Liver (tissue), 9 donors: ENCODE measurements around the gene MRPS30. TPM values are rescaled to one million over a fixed set of nuclear protein-coding genes. Genes with fewer than 3 reads are reported as not detected.
A peak's percentile ranks its signal among the peaks of the same experiment; 100 is the strongest.

Experiments
- DNase-seq: peaks from one replicate; pipeline ENCODE4 v3.0.0-alpha.2; 2017; ENCODE audit warnings: low spot score
- H3K27ac ChIP-seq, 2 donors: one replicate each; pipeline ENCODE4 v1.7.0; 2013; ENCODE audit warnings: inconsistent platforms in 2 of 2, low read length in 2 of 2, control low read depth in 1 of 2, low read depth in 1 of 2, mild to moderate bottlenecking in 1 of 2
- H3K27me3 ChIP-seq, 4 donors: one replicate each; pipeline versions ENCODE4 v1.6.1 to v1.7.0; 2013; ENCODE audit warnings: low read length in 3 of 4, inconsistent platforms in 1 of 4, mild to moderate bottlenecking in 1 of 4, moderate library complexity in 1 of 4; ENCODE audit not compliant: control insufficient read depth in 4 of 4, insufficient read depth in 4 of 4
- H3K36me3 ChIP-seq, 4 donors: one replicate each; pipeline versions ENCODE4 v1.6.1 to v1.7.0; 2013; ENCODE audit warnings: low read length in 3 of 4, mild to moderate bottlenecking in 3 of 4, low read depth in 1 of 4, moderate library complexity in 1 of 4; ENCODE audit not compliant: control insufficient read depth in 4 of 4, insufficient read depth in 3 of 4
- H3K4me1 ChIP-seq, 4 donors: one replicate each; pipeline versions ENCODE4 v1.6.1 to v1.7.0; 2013; ENCODE audit warnings: low read length in 3 of 4, mild to moderate bottlenecking in 3 of 4, moderate library complexity in 1 of 4; ENCODE audit not compliant: control insufficient read depth in 4 of 4, insufficient read depth in 4 of 4
- H3K4me3 ChIP-seq, 3 donors: one replicate each; pipeline versions ENCODE4 v1.6.1 to v1.7.0; 2013; ENCODE audit warnings: low read length in 3 of 3, control low read depth in 1 of 3, low read depth in 1 of 3, mild to moderate bottlenecking in 1 of 3
- H3K9ac ChIP-seq, 2 donors: one replicate each; pipeline ENCODE4 v1.7.0; 2013; ENCODE audit warnings: low read length in 2 of 2, mild to moderate bottlenecking in 2 of 2, moderate library complexity in 2 of 2, control low read depth in 1 of 2, low read depth in 1 of 2
- H3K9me3 ChIP-seq, 4 donors: one replicate each; pipeline versions ENCODE4 v1.6.1 to v1.7.0; 2013; ENCODE audit warnings: low read length in 3 of 4; ENCODE audit not compliant: control insufficient read depth in 4 of 4
- EGR1 ChIP-seq, 2 donors: IDR thresholded peaks; 2 replicates each; pipeline ENCODE4 v1.6.1; 2016 to 2018; ENCODE audit warnings: antibody characterized with exemption in 2 of 2, low read depth in 2 of 2
- FOXA2 ChIP-seq: IDR thresholded peaks from 2 replicates; pipeline ENCODE4 v1.6.1; 2016; ENCODE audit warnings: antibody characterized with exemption
- GABPA ChIP-seq, 2 donors: IDR thresholded peaks in 1 of 2; conservative IDR thresholded peaks in 1 of 2; 2 replicates each; pipeline ENCODE4 v1.6.1; 2016; ENCODE audit warnings: antibody characterized with exemption in 2 of 2, mild to moderate bottlenecking in 1 of 2, moderate library complexity in 1 of 2
- HNF4A ChIP-seq, 2 donors: conservative IDR thresholded peaks; 2 replicates each; pipeline ENCODE4 v1.6.1; 2016; ENCODE audit warnings: antibody characterized with exemption in 2 of 2, mild to moderate bottlenecking in 2 of 2
- JUND ChIP-seq, 2 donors: IDR thresholded peaks; 2 replicates each; pipeline ENCODE4 v1.6.1; 2016; ENCODE audit warnings: antibody characterized with exemption in 2 of 2
- NR2F2 ChIP-seq: IDR thresholded peaks from 2 replicates; pipeline ENCODE4 v1.6.1; 2016; ENCODE audit warnings: antibody characterized with exemption
- RAD21 ChIP-seq, 2 donors: IDR thresholded peaks; 2 replicates each; pipeline ENCODE4 v1.6.1; 2016; ENCODE audit warnings: antibody characterized with exemption in 2 of 2, mild to moderate bottlenecking in 2 of 2
- RXRA ChIP-seq, 2 donors: IDR thresholded peaks; 2 replicates each; pipeline ENCODE4 v1.6.1; 2017 to 2018; ENCODE audit warnings: antibody characterized with exemption in 2 of 2, mild to moderate bottlenecking in 1 of 2
- SP1 ChIP-seq: IDR thresholded peaks from 2 replicates; pipeline ENCODE4 v1.6.1; 2018; ENCODE audit warnings: antibody characterized with exemption, mild to moderate bottlenecking
- YY1 ChIP-seq: IDR thresholded peaks from 2 replicates; pipeline ENCODE4 v1.6.1; 2016; ENCODE audit warnings: antibody characterized with exemption, mild to moderate bottlenecking
- WGBS: extraction: QIAGEN DNeasy Blood & Tissue Kit; methylation state at CpG from one replicate; pipeline ENCODE4 v1.1.7; 2013; 5-methylcytosine and 5-hydroxymethylcytosine counted together
- polyA plus RNA-seq, 2 donors: library from polyadenylated mRNA; stranded (reverse) in 1 of 2; unstranded in 1 of 2; fragments of 200-250 nt in 1 of 2; fragments of >200 nt in 1 of 2; fragmentation: Nextera tagmentation in 1 of 2; extraction: Ambion mirVana in 1 of 2; gene quantifications; one replicate each; pipeline versions ENCODE4 v1.2.1 to v1.2.3, GENCODE V29; 2013 to 2015
- total RNA-seq, 2 donors: library from RNA; depleted of rRNA; stranded (reverse); fragments of >200 nt; gene quantifications; one replicate each; pipeline ENCODE4 v1.2.3, GENCODE V29; 2014
- TF ChIP-seq, protein P1 (sequence below): IDR thresholded peaks from 2 replicates; pipeline ENCODE4 v1.6.1; 2016; ENCODE audit warnings: antibody characterized with exemption, mild to moderate bottlenecking
- TF ChIP-seq, protein P2 (sequence below): fragments of 150-350 bp; IDR thresholded peaks from 2 replicates; pipeline ENCODE4 v1.5.1; 2017; ENCODE audit warnings: improper control_type of control experiment, low read depth, low read length; ENCODE audit not compliant: missing input control
- donor health status: healthy.
- donor health status: healthy.
- donor health status: healthy.
- donor health status: healthy.
- donor health status: healthy.

MRPS30 gene
- total and polyA plus RNA-seq, 4 donors = 20.7 to 44.7 (median 34.3) TPM

DNA sequence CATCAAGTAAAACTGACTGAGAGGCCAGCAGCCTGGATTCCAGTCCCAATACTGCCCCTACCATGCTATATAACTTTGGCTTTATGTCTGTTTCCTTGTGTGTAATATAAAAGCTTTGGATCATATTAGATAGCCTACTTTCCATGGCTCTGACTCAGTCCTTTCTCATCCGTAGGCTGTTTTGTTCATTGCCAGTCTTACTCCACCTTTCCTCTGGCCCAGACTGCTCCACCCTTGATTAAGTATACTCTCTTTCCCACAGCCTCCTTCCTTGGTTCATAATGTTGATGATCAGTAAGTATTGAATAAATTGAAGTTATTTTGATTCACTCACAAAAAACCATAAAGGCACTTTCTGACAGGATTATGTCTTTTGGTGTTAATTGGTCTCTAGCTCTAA lies 1.5 kb upstream of the MRPS30 start (continued):
- TF ChIP-seq, protein P1, sequence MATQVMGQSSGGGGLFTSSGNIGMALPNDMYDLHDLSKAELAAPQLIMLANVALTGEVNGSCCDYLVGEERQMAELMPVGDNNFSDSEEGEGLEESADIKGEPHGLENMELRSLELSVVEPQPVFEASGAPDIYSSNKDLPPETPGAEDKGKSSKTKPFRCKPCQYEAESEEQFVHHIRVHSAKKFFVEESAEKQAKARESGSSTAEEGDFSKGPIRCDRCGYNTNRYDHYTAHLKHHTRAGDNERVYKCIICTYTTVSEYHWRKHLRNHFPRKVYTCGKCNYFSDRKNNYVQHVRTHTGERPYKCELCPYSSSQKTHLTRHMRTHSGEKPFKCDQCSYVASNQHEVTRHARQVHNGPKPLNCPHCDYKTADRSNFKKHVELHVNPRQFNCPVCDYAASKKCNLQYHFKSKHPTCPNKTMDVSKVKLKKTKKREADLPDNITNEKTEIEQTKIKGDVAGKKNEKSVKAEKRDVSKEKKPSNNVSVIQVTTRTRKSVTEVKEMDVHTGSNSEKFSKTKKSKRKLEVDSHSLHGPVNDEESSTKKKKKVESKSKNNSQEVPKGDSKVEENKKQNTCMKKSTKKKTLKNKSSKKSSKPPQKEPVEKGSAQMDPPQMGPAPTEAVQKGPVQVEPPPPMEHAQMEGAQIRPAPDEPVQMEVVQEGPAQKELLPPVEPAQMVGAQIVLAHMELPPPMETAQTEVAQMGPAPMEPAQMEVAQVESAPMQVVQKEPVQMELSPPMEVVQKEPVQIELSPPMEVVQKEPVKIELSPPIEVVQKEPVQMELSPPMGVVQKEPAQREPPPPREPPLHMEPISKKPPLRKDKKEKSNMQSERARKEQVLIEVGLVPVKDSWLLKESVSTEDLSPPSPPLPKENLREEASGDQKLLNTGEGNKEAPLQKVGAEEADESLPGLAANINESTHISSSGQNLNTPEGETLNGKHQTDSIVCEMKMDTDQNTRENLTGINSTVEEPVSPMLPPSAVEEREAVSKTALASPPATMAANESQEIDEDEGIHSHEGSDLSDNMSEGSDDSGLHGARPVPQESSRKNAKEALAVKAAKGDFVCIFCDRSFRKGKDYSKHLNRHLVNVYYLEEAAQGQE = no peak
- TF ChIP-seq HNF4A (conservative IDR thresholded peaks at IDR 0.05) (no peak), YY1 (no peak), NR2F2 (no peak), RXRA (IDR thresholded peaks at IDR 0.05) (no peak), RAD21 (IDR thresholded peaks at IDR 0.05) (no peak), EGR1 (IDR thresholded peaks at IDR 0.05; ENCODE audit: low read depth in 2 of 2) (no peak)
- TF ChIP-seq, protein P2, sequence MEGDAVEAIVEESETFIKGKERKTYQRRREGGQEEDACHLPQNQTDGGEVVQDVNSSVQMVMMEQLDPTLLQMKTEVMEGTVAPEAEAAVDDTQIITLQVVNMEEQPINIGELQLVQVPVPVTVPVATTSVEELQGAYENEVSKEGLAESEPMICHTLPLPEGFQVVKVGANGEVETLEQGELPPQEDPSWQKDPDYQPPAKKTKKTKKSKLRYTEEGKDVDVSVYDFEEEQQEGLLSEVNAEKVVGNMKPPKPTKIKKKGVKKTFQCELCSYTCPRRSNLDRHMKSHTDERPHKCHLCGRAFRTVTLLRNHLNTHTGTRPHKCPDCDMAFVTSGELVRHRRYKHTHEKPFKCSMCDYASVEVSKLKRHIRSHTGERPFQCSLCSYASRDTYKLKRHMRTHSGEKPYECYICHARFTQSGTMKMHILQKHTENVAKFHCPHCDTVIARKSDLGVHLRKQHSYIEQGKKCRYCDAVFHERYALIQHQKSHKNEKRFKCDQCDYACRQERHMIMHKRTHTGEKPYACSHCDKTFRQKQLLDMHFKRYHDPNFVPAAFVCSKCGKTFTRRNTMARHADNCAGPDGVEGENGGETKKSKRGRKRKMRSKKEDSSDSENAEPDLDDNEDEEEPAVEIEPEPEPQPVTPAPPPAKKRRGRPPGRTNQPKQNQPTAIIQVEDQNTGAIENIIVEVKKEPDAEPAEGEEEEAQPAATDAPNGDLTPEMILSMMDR = no peak

DNA sequence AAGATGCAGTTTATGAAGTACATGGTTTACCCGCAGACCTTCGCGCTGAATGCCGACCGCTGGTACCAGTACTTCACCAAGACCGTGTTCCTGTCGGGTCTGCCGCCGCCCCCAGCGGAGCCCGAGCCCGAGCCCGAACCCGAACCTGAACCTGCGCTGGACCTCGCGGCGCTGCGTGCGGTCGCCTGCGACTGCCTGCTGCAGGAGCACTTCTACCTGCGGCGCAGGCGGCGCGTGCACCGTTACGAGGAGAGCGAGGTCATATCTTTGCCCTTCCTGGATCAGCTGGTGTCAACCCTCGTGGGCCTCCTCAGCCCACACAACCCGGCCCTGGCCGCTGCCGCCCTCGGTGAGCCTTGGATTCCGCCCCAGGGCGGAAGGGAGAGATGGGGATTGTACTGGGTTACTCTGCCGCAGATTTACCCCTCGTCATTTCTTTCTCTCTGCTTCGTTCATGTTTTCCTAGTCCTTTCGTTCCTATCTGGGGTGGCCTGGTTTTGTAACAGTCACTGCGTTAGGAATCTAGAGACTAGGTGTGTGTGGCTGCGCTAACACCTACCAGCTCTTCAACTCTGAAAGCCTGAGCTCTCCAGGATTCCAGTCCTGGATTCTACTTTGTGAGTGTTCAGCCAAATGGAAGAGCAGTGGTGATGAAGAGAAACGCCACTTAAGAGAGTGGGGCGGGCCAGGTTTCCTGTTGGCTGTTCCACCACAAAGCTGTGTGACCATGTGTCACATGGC lies 638 bp downstream of the MRPS30 start:
- Histone ChIP-seq H3K9me3 (no peaks in the 10 kb centered on the region), H3K4me1 (peaks cover 0 to 15% (median 10%) of the 10 kb centered on the region in 4 donors), H3K27me3 (no peaks in the 10 kb centered on the region), H3K36me3 (peaks cover 3 to 23% (median 16%) of the 10 kb centered on the region in 4 donors), H3K4me3 (peak overlapping the region; percentile 75 to 88 (median 87)), H3K27ac (peak overlapping the region; percentile 91), H3K9ac (peak overlapping the region; percentile 74 to 92)
- DNase-seq = peak; percentile 58
- TF ChIP-seq FOXA2 = no peak
- no peak for TF ChIP-seq JUND (IDR thresholded peaks at IDR 0.05)
- no peak for TF ChIP-seq HNF4A (conservative IDR thresholded peaks at IDR 0.05)
- TF ChIP-seq SP1 = no peak
- TF ChIP-seq GABPA (IDR thresholded peaks at IDR 0.05 in 1 of 2, conservative IDR thresholded peaks at IDR 0.05 in 1 of 2) = no peak
- TF ChIP-seq, protein P1 = peak; percentile 77
- TF ChIP-seq RXRA (IDR thresholded peaks at IDR 0.05) = no peak
- under 1% methylated on average over 45 of the region's 45 CpGs for WGBS
